B cell (primary cell): ENCODE data around the gene CDC42SE2.

Experiments
- CTCF ChIP-seq: fragments of 200-600 bp; IDR thresholded peaks from one replicate; pipeline ENCODE4 v1.8.0; 2022; ENCODE audit warnings: antibody characterized with exemption, mild to moderate bottlenecking
- EZH2 ChIP-seq: IDR thresholded peaks from 2 replicates; pipeline ENCODE4 v1.6.1; 2012; ENCODE audit warnings: borderline replicate concordance, low read depth, mild to moderate bottlenecking, moderate library complexity, low read length; ENCODE audit not compliant: insufficient read depth, poor library complexity, severe bottlenecking

- TF ChIP-seq EZH2 (no peak), CTCF (no peak)
Observed at GRCh38 chr5:131316026-131316425, 52.2 kb downstream of the CDC42SE2 start.
